ENCODE data around the gene FERMT2. TPM values are rescaled to one million over a fixed set of nuclear protein-coding genes. Genes with fewer than 3 reads are reported as not detected.

FERMT2 gene
- total and polyA plus RNA-seq, 4 donors, result 23.9 to 51.3 (median 40.4) TPM

GRCh38 chr14:52939427-52939826, 11.4 kb downstream of the FERMT2 start (continued):
- no peak for TF ChIP-seq ATF3 (IDR thresholded peaks at IDR 0.05)
- TF ChIP-seq ZBTB33 (IDR thresholded peaks at IDR 0.05), result no peak
- TF ChIP-seq NR2F2 (IDR thresholded peaks at IDR 0.05), result no peak

- DNase-seq (ENCODE audit: low spot score), result no peak
- Histone ChIP-seq H3K4me1 (ENCODE audit: control insufficient read depth in 4 of 4, insufficient read depth in 4 of 4, low read length in 3 of 4) (peaks cover 9 to 48% (median 36%) of the 10 kb centered on the region in 4 donors), H3K27ac (ENCODE audit: low read depth in 1 of 2, low read length in 2 of 2) (peak overlapping the region in 1 of 2 donors; percentile 14), H3K9ac (ENCODE audit: low read depth in 1 of 2, low read length in 2 of 2) (no peak overlapping the region), H3K27me3 (ENCODE audit: control insufficient read depth in 4 of 4, insufficient read depth in 4 of 4, low read length in 3 of 4) (no peaks in the 10 kb centered on the region), H3K36me3 (ENCODE audit: control insufficient read depth in 4 of 4, insufficient read depth in 3 of 4, low read depth in 1 of 4, low read length in 3 of 4) (no peaks in the 10 kb centered on the region), H3K4me3 (ENCODE audit: low read depth in 1 of 3, low read length in 3 of 3) (no peak overlapping the region), H3K9me3 (ENCODE audit: control insufficient read depth in 4 of 4, low read length in 3 of 4) (no peaks in the 10 kb centered on the region)
- TF ChIP-seq MAX (IDR thresholded peaks at IDR 0.05) (no peak), HNF4A (conservative IDR thresholded peaks at IDR 0.05) (no peak), YY1 (IDR thresholded peaks at IDR 0.05) (no peak), ZBTB33 (IDR thresholded peaks at IDR 0.05) (no peak), RAD21 (IDR thresholded peaks at IDR 0.05) (no peak), CTCF (IDR thresholded peaks at IDR 0.05; ENCODE audit: low read depth, low read length, missing input control) (no peak), NR2F2 (IDR thresholded peaks at IDR 0.05) (no peak), FOXA2 (IDR thresholded peaks at IDR 0.05) (no peak), EGR1 (IDR thresholded peaks at IDR 0.05; ENCODE audit: low read depth in 2 of 2) (no peak), ATF3 (IDR thresholded peaks at IDR 0.05) (no peak), SP1 (IDR thresholded peaks at IDR 0.05) (no peak)
- WGBS, result 75% methylated on average over 3 of the region's 3 CpGs
Measured at GRCh38 chr14:52937869-52938268, 13.0 kb downstream of the FERMT2 start.

- no peak for DNase-seq (ENCODE audit: low spot score)
- Histone ChIP-seq H3K27ac (ENCODE audit: low read depth in 1 of 2, low read length in 2 of 2) (peak overlapping the region in 1 of 2 donors; percentile 14), H3K4me1 (ENCODE audit: control insufficient read depth in 4 of 4, insufficient read depth in 4 of 4, low read length in 3 of 4) (peaks cover 9 to 48% (median 36%) of the 10 kb centered on the region in 4 donors), H3K9ac (ENCODE audit: low read depth in 1 of 2, low read length in 2 of 2) (no peak overlapping the region), H3K4me3 (ENCODE audit: low read depth in 1 of 3, low read length in 3 of 3) (no peak overlapping the region), H3K9me3 (ENCODE audit: control insufficient read depth in 4 of 4, low read length in 3 of 4) (no peaks in the 10 kb centered on the region), H3K36me3 (ENCODE audit: control insufficient read depth in 4 of 4, insufficient read depth in 3 of 4, low read depth in 1 of 4, low read length in 3 of 4) (peaks cover 0 to 3% (median 0%) of the 10 kb centered on the region in 4 donors), H3K27me3 (ENCODE audit: control insufficient read depth in 4 of 4, insufficient read depth in 4 of 4, low read length in 3 of 4) (no peaks in the 10 kb centered on the region)
- WGBS, result 57% methylated on average over 4 of the region's 4 CpGs
- TF ChIP-seq HNF4G (IDR thresholded peaks at IDR 0.05) (no peak), RXRA (IDR thresholded peaks at IDR 0.05) (no peak), RAD21 (IDR thresholded peaks at IDR 0.05) (no peak), JUND (IDR thresholded peaks at IDR 0.05) (no peak), FOXA1 (IDR thresholded peaks at IDR 0.05) (no peak), TAF1 (conservative IDR thresholded peaks at IDR 0.05) (no peak), SP1 (IDR thresholded peaks at IDR 0.05) (no peak), YY1 (IDR thresholded peaks at IDR 0.05) (no peak), HNF4A (conservative IDR thresholded peaks at IDR 0.05) (no peak), NR2F2 (IDR thresholded peaks at IDR 0.05) (no peak), MAX (IDR thresholded peaks at IDR 0.05) (no peak), EGR1 (IDR thresholded peaks at IDR 0.05; ENCODE audit: low read depth in 2 of 2) (no peak), CTCF (IDR thresholded peaks at IDR 0.05; ENCODE audit: low read depth, low read length, missing input control) (no peak)
Measured at GRCh38 chr14:52937306-52937705, 13.5 kb downstream of the FERMT2 start.
